GM18526 (cell line): ENCODE results near the gene NAV2.

Experiments
- POLR2A ChIP-seq: IDR thresholded peaks from 3 replicates; pipeline ENCODE4 v1.6.1; 2011; ENCODE audit not compliant: insufficient read length; ENCODE audit errors: extremely low read depth

Gene NAV2

GRCh38 chr11:20017320-20017719 lies 304.7 kb downstream of the NAV2 start:
- no peak for TF ChIP-seq POLR2A

- TF ChIP-seq POLR2A, result no peak
Measured at GRCh38 chr11:20020198-20020597, 307.6 kb downstream of the NAV2 start.

- TF ChIP-seq POLR2A, result no peak
Measured at GRCh38 chr11:20020716-20021115, 308.1 kb downstream of the NAV2 start.

- TF ChIP-seq POLR2A, result no peak
Measured at GRCh38 chr11:20021212-20021611, 308.6 kb downstream of the NAV2 start.

- TF ChIP-seq POLR2A, result no peak
Measured at GRCh38 chr11:20021771-20022362, 309.2 kb downstream of the NAV2 start.

GRCh38 chr11:20022363-20023081 lies 309.9 kb downstream of the NAV2 start:
- no peak for TF ChIP-seq POLR2A

- TF ChIP-seq POLR2A, result no peak
Measured at GRCh38 chr11:20023082-20023426, 310.4 kb downstream of the NAV2 start.

GRCh38 chr11:20024172-20024935 lies 311.7 kb downstream of the NAV2 start:
- TF ChIP-seq POLR2A, result no peak

GRCh38 chr11:20025332-20025840 lies 312.7 kb downstream of the NAV2 start:
- no peak for TF ChIP-seq POLR2A

- no peak for TF ChIP-seq POLR2A
Measured at GRCh38 chr11:20026629-20027555, 314.3 kb downstream of the NAV2 start.

GRCh38 chr11:20027556-20028013 lies 314.9 kb downstream of the NAV2 start:
- TF ChIP-seq POLR2A, result no peak

- TF ChIP-seq POLR2A, result no peak
Measured at GRCh38 chr11:20029193-20029592, 316.6 kb downstream of the NAV2 start.

GRCh38 chr11:20030472-20030871 lies 317.8 kb downstream of the NAV2 start:
- TF ChIP-seq POLR2A, result no peak

GRCh38 chr11:20031155-20032001 lies 318.7 kb downstream of the NAV2 start:
- no peak for TF ChIP-seq POLR2A
